ENCODE data around the gene GAA. TPM values are rescaled to one million over a fixed set of nuclear protein-coding genes. Genes with fewer than 3 reads are reported as not detected.

The GAA gene
- total and polyA plus RNA-seq, 2 donors (not counting 1 experiment from before 2014, with no cell fraction given), result 32.3 to 39.4 TPM

DNA sequence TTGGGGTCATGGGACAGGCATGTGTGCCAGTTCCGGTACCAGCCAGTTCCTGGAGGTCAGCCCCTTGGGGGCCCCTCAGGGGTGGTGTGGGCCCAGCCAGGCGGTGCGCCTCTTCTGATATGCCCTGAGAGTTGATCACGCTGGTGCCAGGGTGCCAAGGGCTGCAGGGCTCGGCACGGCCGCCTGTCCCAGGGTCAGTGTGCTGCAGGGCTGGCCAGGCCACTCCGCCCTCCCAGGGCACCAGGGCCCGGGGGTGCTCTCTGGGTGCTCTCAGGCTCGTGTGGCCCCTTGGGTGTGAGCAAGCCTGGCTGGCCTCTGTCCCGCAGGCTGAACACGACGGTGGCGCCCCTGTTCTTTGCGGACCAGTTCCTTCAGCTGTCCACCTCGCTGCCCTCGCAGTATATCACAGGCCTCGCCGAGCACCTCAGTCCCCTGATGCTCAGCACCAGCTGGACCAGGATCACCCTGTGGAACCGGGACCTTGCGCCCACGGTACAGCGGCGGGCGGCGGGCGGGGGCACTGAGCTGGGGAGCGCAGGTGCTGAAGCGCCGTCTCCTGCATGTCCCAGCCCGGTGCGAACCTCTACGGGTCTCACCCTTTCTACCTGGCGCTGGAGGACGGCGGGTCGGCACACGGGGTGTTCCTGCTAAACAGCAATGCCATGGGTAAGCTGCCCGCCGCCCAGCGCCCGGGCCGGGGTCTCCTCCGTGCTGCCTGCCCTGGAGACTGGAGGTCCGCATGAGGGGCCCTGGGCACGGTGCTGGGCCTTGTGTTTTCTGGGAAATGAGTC is 6.0 kb downstream of the GAA start:
- Histone ChIP-seq H2AFZ (ENCODE audit: insufficient read depth, low read depth, low read length, poor library complexity, severe bottlenecking) (no peak overlapping the region), H3K9ac (ENCODE audit: low read length) (no peak overlapping the region), H3K9me3 (ENCODE audit: control extremely low read depth in 1 of 3, control insufficient read depth in 2 of 3, insufficient read depth in 1 of 3, low read length in 2 of 3) (no peaks in the 10 kb centered on the region), H3K4me1 (ENCODE audit: control insufficient read depth in 2 of 2, insufficient read depth in 2 of 2, low read length in 2 of 2) (peaks cover 3 to 6% of the 10 kb centered on the region in 2 donors), H3K27me3 (replicated peaks in 1 of 4; ENCODE audit: control extremely low read depth in 1 of 4, control insufficient read depth in 3 of 4, insufficient read depth in 4 of 4, low read length in 3 of 4) (no peaks in the 10 kb centered on the region), H4K20me1 (ENCODE audit: control insufficient read depth, insufficient read depth, low read length, poor library complexity, severe bottlenecking) (no peaks in the 10 kb centered on the region), H3K36me3 (replicated peaks in 1 of 2; ENCODE audit: control extremely low read depth in 1 of 2, control insufficient read depth in 1 of 2, extremely low read depth in 1 of 2, insufficient read depth in 2 of 2, low read length in 1 of 2) (no peaks in the 10 kb centered on the region), H3K27ac (ENCODE audit: low read length in 2 of 2) (no peak overlapping the region), H3K4me3 (ENCODE audit: control extremely low read depth in 1 of 5, extremely low read depth in 1 of 5, insufficient read depth in 1 of 5, low read depth in 2 of 5, low read length in 4 of 5) (no peak overlapping the region), H3K4me2 (replicated peaks; ENCODE audit: low read depth, low read length, poor library complexity, severe bottlenecking) (no peak overlapping the region), H3K79me2 (ENCODE audit: control insufficient read depth, insufficient read depth, low read length) (no peaks in the 10 kb centered on the region)
- Mint-ChIP-seq H3K4me1 (peaks cover 11% of the 10 kb centered on the region), H3K4me3 (no peak overlapping the region), H3K9me3 (ENCODE audit: insufficient read depth) (no peaks in the 10 kb centered on the region), H3K27ac (no peak overlapping the region), H3K27me3 (no peaks in the 10 kb centered on the region)
- ChIA-PET POLR2A (no interaction called here), CTCF (no interaction called here)
- intact Hi-C loops (cut with micrococcal nuclease), result no loop called here
- ATAC-seq (ENCODE audit: low read depth), result no peak
- DNase-seq, result no peak
- WGBS (ENCODE audit: insufficient coverage), result 92% methylated on average over 46 of the region's 46 CpGs
- TF ChIP-seq, protein P1, sequence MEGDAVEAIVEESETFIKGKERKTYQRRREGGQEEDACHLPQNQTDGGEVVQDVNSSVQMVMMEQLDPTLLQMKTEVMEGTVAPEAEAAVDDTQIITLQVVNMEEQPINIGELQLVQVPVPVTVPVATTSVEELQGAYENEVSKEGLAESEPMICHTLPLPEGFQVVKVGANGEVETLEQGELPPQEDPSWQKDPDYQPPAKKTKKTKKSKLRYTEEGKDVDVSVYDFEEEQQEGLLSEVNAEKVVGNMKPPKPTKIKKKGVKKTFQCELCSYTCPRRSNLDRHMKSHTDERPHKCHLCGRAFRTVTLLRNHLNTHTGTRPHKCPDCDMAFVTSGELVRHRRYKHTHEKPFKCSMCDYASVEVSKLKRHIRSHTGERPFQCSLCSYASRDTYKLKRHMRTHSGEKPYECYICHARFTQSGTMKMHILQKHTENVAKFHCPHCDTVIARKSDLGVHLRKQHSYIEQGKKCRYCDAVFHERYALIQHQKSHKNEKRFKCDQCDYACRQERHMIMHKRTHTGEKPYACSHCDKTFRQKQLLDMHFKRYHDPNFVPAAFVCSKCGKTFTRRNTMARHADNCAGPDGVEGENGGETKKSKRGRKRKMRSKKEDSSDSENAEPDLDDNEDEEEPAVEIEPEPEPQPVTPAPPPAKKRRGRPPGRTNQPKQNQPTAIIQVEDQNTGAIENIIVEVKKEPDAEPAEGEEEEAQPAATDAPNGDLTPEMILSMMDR (IDR thresholded peaks at IDR 0.05), result no peak
- TF ChIP-seq EZH2 (IDR thresholded peaks at IDR 0.05; ENCODE audit: borderline replicate concordance, insufficient read depth, low read depth, low read length, poor library complexity, severe bottlenecking), result no peak

Data from B cell (primary cell).